OCI-LY1 (cell line): ENCODE results near the gene PDE2A.

Experiments
- H2AFZ ChIP-seq: fragments of 200-600 bp; sonication (generic), shearing (Covaris generic); 2 replicates; pipeline ENCODE4 v1.6.0; 2014; ENCODE audit warnings: antibody characterized with exemption, mild to moderate bottlenecking, low read length
- H3F3A ChIP-seq: fragments of 200-600 bp; sonication (generic), shearing (Covaris generic); 2 replicates; pipeline ENCODE4 v1.6.0; 2014; ENCODE audit warnings: mild to moderate bottlenecking, antibody characterized with exemption, low read length, moderate library complexity; ENCODE audit not compliant: insufficient read depth
- H3K27ac ChIP-seq: fragments of 200-600 bp; sonication (generic); 2 replicates; pipeline ENCODE4 v1.5.1; 2014; ENCODE audit warnings: low read length, mixed run types, mild to moderate bottlenecking, low read depth; ENCODE audit not compliant: poor library complexity, severe bottlenecking
- H3K27me3 ChIP-seq: fragments of 200-600 bp; sonication (generic); 2 replicates; pipeline ENCODE4 v1.6.0; 2014; ENCODE audit warnings: antibody characterized with exemption, mild to moderate bottlenecking, low read length, moderate library complexity; ENCODE audit not compliant: insufficient read depth
- H3K36me3 ChIP-seq: fragments of 200-600 bp; sonication (generic); 2 replicates; pipeline ENCODE4 v1.6.1; 2014; ENCODE audit warnings: mild to moderate bottlenecking, antibody characterized with exemption, low read length, moderate library complexity, mixed read lengths; ENCODE audit not compliant: insufficient read depth
- H3K4me1 ChIP-seq: fragments of 200-600 bp; sonication (generic); 2 replicates; pipeline ENCODE4 v1.5.1; 2014; ENCODE audit warnings: mild to moderate bottlenecking, low read length, moderate library complexity; ENCODE audit not compliant: insufficient read depth, severe bottlenecking
- H3K4me2 ChIP-seq: fragments of 200-600 bp; sonication (generic), shearing (Covaris generic); 2 replicates; pipeline ENCODE4 v1.6.1; 2014; ENCODE audit warnings: low read length
- H3K4me3 ChIP-seq: fragments of 200-600 bp; sonication (generic); 2 replicates; pipeline ENCODE4 v1.5.1; 2014; ENCODE audit warnings: low read length, low read depth, mild to moderate bottlenecking, mixed read lengths; ENCODE audit not compliant: poor library complexity, severe bottlenecking
- H3K79me2 ChIP-seq: fragments of 200-600 bp; shearing (Covaris generic); 2 replicates; pipeline ENCODE4 v1.6.1; 2016; ENCODE audit warnings: mixed run types, low read length, mixed read lengths; ENCODE audit not compliant: insufficient read depth
- H3K9ac ChIP-seq: fragments of 200-600 bp; sonication (generic), shearing (Covaris generic); 2 replicates; pipeline ENCODE4 v1.6.1; 2014; ENCODE audit warnings: mild to moderate bottlenecking, low read length, mixed read lengths
- H3K9me2 ChIP-seq: fragments of 200-600 bp; sonication (generic), shearing (Covaris generic); 2 replicates; pipeline ENCODE4 v1.6.1; 2014; ENCODE audit warnings: low read depth, mild to moderate bottlenecking, low read length, mixed read lengths
- H3K9me3 ChIP-seq: fragments of 200-600 bp; shearing (Covaris generic); 2 replicates; pipeline ENCODE4 v1.6.1; 2014; ENCODE audit warnings: low read length, mixed read lengths
- H4K20me1 ChIP-seq: fragments of 200-600 bp; sonication (generic), shearing (Covaris generic); 2 replicates; pipeline ENCODE4 v1.6.0; 2016; ENCODE audit warnings: mild to moderate bottlenecking, low read length; ENCODE audit not compliant: insufficient read depth
- EZH2 ChIP-seq: fragments of 200-600 bp; sonication (generic), shearing (Covaris generic); IDR thresholded peaks from 2 replicates; pipeline ENCODE4 v1.8.0; 2017; ENCODE audit warnings: borderline replicate concordance, mixed run types, mild to moderate bottlenecking, antibody characterized with exemption, low read length, moderate library complexity, mixed read lengths
- TF ChIP-seq, protein P1 (sequence below): fragments of 200-600 bp; sonication (generic), shearing (Covaris generic); IDR thresholded peaks from 2 replicates; pipeline ENCODE4 v1.5.1; 2017; ENCODE audit warnings: mild to moderate bottlenecking, antibody characterized with exemption, low read length, moderate library complexity, mixed read lengths

The PDE2A gene

GRCh38 chr11:72535194-72535547 is 139.1 kb downstream of the PDE2A start:
- Histone ChIP-seq H4K20me1 (no peaks in the 10 kb centered on the region), H3F3A (no peaks in the 10 kb centered on the region), H3K4me3 (no peak overlapping the region), H2AFZ (no peak overlapping the region), H3K27me3 (no peaks in the 10 kb centered on the region), H3K9me3 (no peaks in the 10 kb centered on the region), H3K9ac (no peak overlapping the region), H3K27ac (no peak overlapping the region), H3K79me2 (no peaks in the 10 kb centered on the region), H3K4me1 (no peaks in the 10 kb centered on the region), H3K9me2 (no peaks in the 10 kb centered on the region), H3K36me3 (no peaks in the 10 kb centered on the region), H3K4me2 (no peak overlapping the region)
- TF ChIP-seq, protein P1, sequence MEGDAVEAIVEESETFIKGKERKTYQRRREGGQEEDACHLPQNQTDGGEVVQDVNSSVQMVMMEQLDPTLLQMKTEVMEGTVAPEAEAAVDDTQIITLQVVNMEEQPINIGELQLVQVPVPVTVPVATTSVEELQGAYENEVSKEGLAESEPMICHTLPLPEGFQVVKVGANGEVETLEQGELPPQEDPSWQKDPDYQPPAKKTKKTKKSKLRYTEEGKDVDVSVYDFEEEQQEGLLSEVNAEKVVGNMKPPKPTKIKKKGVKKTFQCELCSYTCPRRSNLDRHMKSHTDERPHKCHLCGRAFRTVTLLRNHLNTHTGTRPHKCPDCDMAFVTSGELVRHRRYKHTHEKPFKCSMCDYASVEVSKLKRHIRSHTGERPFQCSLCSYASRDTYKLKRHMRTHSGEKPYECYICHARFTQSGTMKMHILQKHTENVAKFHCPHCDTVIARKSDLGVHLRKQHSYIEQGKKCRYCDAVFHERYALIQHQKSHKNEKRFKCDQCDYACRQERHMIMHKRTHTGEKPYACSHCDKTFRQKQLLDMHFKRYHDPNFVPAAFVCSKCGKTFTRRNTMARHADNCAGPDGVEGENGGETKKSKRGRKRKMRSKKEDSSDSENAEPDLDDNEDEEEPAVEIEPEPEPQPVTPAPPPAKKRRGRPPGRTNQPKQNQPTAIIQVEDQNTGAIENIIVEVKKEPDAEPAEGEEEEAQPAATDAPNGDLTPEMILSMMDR = no peak
- TF ChIP-seq EZH2 = no peak

DNA sequence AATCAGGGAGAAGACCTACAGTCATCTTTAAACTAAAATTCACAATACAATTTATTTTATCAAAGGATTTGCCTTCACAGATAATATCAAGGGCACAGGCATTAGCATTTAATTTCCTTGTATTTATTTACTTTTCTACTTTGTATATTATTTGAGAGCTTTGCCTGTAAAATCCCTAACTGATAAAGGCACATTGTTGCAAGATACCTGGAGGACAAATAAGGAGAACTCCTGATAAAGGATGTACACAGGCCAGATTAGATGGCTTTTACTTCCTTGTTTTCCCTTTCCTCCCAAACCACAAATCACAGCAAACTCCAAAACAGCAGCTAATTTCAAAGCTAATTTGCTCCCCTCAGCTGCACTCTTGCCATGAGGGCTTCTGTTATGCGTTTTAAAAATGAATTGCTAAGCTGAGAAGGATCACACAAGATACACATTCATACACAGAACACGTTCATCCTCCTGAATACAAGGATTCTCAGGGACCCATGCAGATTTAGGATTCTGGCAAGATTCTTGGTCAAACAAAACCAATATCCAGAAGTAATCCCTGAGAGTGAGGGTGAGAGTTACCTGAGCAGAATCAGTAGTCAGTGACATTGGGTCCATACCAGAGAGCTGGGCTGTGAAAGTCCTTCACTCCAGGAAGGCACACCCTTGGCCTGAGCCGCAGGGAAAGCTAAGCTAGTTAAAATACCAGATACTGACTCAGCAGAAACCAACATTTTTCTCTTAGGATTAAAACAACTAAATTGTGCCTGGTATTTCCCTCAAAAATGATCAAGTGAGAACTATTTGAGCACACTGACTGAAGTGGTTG is 139.6 kb downstream of the PDE2A start:
- Histone ChIP-seq H3K4me1 (no peaks in the 10 kb centered on the region), H3K36me3 (no peaks in the 10 kb centered on the region), H3F3A (no peaks in the 10 kb centered on the region), H3K27me3 (no peaks in the 10 kb centered on the region), H2AFZ (no peak overlapping the region), H4K20me1 (no peaks in the 10 kb centered on the region), H3K9ac (no peak overlapping the region), H3K27ac (no peak overlapping the region), H3K9me3 (no peaks in the 10 kb centered on the region), H3K9me2 (no peaks in the 10 kb centered on the region), H3K4me3 (no peak overlapping the region), H3K4me2 (no peak overlapping the region), H3K79me2 (no peaks in the 10 kb centered on the region)
- no peak for TF ChIP-seq EZH2
- TF ChIP-seq, protein P1 = no peak

- no peaks in the 10 kb centered on the region for H3K9me2 ChIP-seq
- no peak overlapping the region for H3K4me3 ChIP-seq
- no peak overlapping the region for H2AFZ ChIP-seq
- H3F3A ChIP-seq = no peaks in the 10 kb centered on the region
- no peaks in the 10 kb centered on the region for H3K4me1 ChIP-seq
- H3K4me2 ChIP-seq = no peak overlapping the region
- no peaks in the 10 kb centered on the region for H3K79me2 ChIP-seq
- TF ChIP-seq, protein P1 = no peak
- no peak for TF ChIP-seq EZH2
- H3K36me3 ChIP-seq = no peaks in the 10 kb centered on the region
- no peak overlapping the region for H3K9ac ChIP-seq
- no peaks in the 10 kb centered on the region for H4K20me1 ChIP-seq
- no peaks in the 10 kb centered on the region for H3K27me3 ChIP-seq
- no peaks in the 10 kb centered on the region for H3K9me3 ChIP-seq
- no peak overlapping the region for H3K27ac ChIP-seq
These were observed 145.2 kb downstream of the PDE2A start for GRCh38 chr11:72529068-72529467.
